Neural cell (in vitro differentiated cells): Measurements from ENCODE around the gene GTSF1L. TPM values are rescaled to one million over a fixed set of nuclear protein-coding genes. Genes with fewer than 3 reads are reported as not detected.

Source experiments
- H2AFZ ChIP-seq: fragments of 200-600, 300-800 bp; sonication (generic), shearing (Covaris generic); 2 replicates; pipeline ENCODE4 v1.6.0; 2014; ENCODE audit warnings: low read depth, mild to moderate bottlenecking, antibody characterized with exemption, low read length, moderate library complexity
- H3F3A ChIP-seq: fragments of 200-600 bp; shearing (Covaris generic); 2 replicates; pipeline ENCODE4 v1.6.1; 2016; ENCODE audit warnings: mild to moderate bottlenecking, moderate library complexity, mixed read lengths, antibody characterized with exemption, low read length; ENCODE audit not compliant: insufficient read depth, poor library complexity, severe bottlenecking
- H3K27ac ChIP-seq: fragments of 200-600, 300-800 bp; sonication (generic), shearing (Covaris generic); 2 replicates; pipeline ENCODE4 v1.5.1; 2014; ENCODE audit warnings: mild to moderate bottlenecking, low read length, moderate library complexity
- H3K27me3 ChIP-seq: fragments of 300-800, 200-600 bp; sonication (generic), shearing (Covaris generic); 2 replicates; pipeline ENCODE4 v1.6.0; 2014; ENCODE audit warnings: mild to moderate bottlenecking, low read depth, low read length, moderate library complexity; ENCODE audit not compliant: insufficient read depth
- H3K36me3 ChIP-seq: fragments of 300-800, 200-600 bp; sonication (generic), shearing (Covaris generic); 2 replicates; pipeline ENCODE4 v1.5.1; 2014; ENCODE audit warnings: mild to moderate bottlenecking, antibody characterized with exemption, low read length, moderate library complexity; ENCODE audit not compliant: insufficient read depth
- H3K4me2 ChIP-seq: fragments of 300-800, 200-600 bp; sonication (generic), shearing (Covaris generic); 2 replicates; pipeline ENCODE4 v1.6.0; 2014; ENCODE audit warnings: mild to moderate bottlenecking, low read length
- H3K4me3 ChIP-seq: fragments of 300-800, 200-600 bp; sonication (generic), shearing (Covaris generic); 2 replicates; pipeline ENCODE4 v1.5.1; 2014; ENCODE audit warnings: mild to moderate bottlenecking, low read length, moderate library complexity
- H3K79me2 ChIP-seq: fragments of 200-600 bp; shearing (Covaris generic); replicated peaks from 2 replicates; pipeline ENCODE4 v1.6.0; 2014; ENCODE audit warnings: mild to moderate bottlenecking, low read length, moderate library complexity; ENCODE audit not compliant: insufficient read depth
- H3K9ac ChIP-seq: fragments of 300-800, 200-600 bp; sonication (generic), shearing (Covaris generic); 2 replicates; pipeline ENCODE4 v1.6.1; 2016; ENCODE audit warnings: mild to moderate bottlenecking, low read length, mixed read lengths
- H3K9me2 ChIP-seq: fragments of 200-600 bp; shearing (Covaris generic); 2 replicates; pipeline ENCODE4 v1.6.1; 2016; ENCODE audit warnings: mild to moderate bottlenecking, low read length, mixed read lengths; ENCODE audit not compliant: insufficient read depth
- H3K9me3 ChIP-seq: fragments of 200-600, 300-800 bp; sonication (generic), shearing (Covaris generic); 2 replicates; pipeline ENCODE4 v1.6.1; 2016; ENCODE audit warnings: mild to moderate bottlenecking, mixed run types, low read length, moderate library complexity, mixed read lengths
- H4K20me1 ChIP-seq: fragments of 200-600 bp; shearing (Covaris generic); 2 replicates; pipeline ENCODE4 v1.6.1; 2016; ENCODE audit warnings: mild to moderate bottlenecking, mixed run types; ENCODE audit not compliant: insufficient read depth
- CTCF ChIP-seq: fragments of 450-650 bp; IDR thresholded peaks from 2 replicates; pipeline ENCODE4 v1.5.1; 2014; ENCODE audit warnings: antibody characterized with exemption, mild to moderate bottlenecking, moderate library complexity; ENCODE audit not compliant: poor library complexity, severe bottlenecking
- EP300 ChIP-seq: fragments of 450-650 bp; conservative IDR thresholded peaks from 2 replicates; pipeline ENCODE4 v1.6.1; 2014; ENCODE audit warnings: antibody characterized with exemption, mild to moderate bottlenecking, moderate library complexity; ENCODE audit not compliant: poor library complexity, severe bottlenecking
- EZH2 ChIP-seq: fragments of 200-600, 300-800 bp; shearing (Covaris generic), sonication (generic); IDR thresholded peaks from 2 replicates; pipeline ENCODE4 v1.6.1; 2014; ENCODE audit warnings: antibody characterized with exemption, low read length, borderline replicate concordance, mild to moderate bottlenecking; ENCODE audit not compliant: insufficient read depth, poor library complexity, severe bottlenecking
- MXI1 ChIP-seq: fragments of 450-650 bp; conservative IDR thresholded peaks from 2 replicates; pipeline ENCODE4 v1.6.1; 2014; ENCODE audit warnings: antibody characterized with exemption, mild to moderate bottlenecking; ENCODE audit not compliant: poor library complexity, severe bottlenecking
- POLR2AphosphoS5 ChIP-seq: IDR thresholded peaks from 2 replicates; pipeline ENCODE4 v1.6.1; 2012
- RAD21 ChIP-seq: fragments of 450-650 bp; conservative IDR thresholded peaks from 2 replicates; pipeline ENCODE4 v1.6.1; 2014; ENCODE audit warnings: antibody characterized with exemption, mild to moderate bottlenecking, moderate library complexity
- REST ChIP-seq: IDR thresholded peaks from 2 replicates; pipeline ENCODE4 v1.6.1; 2012; ENCODE audit warnings: borderline replicate concordance
- SMC3 ChIP-seq: fragments of 450-650 bp; conservative IDR thresholded peaks from 2 replicates; pipeline ENCODE4 v1.6.1; 2014; ENCODE audit warnings: antibody characterized with exemption, mild to moderate bottlenecking, moderate library complexity; ENCODE audit not compliant: poor library complexity
- TAF1 ChIP-seq: IDR thresholded peaks from 2 replicates; pipeline ENCODE4 v1.6.1; 2012; ENCODE audit warnings: low read depth
- polyA plus RNA-seq: library from polyadenylated mRNA; depleted of rRNA; stranded (reverse); fragments of >200 nt; gene quantifications from 2 replicates; pipeline ENCODE4 v1.2.3, GENCODE V29; 2014

Gene GTSF1L
- polyA plus RNA-seq, 1 donor from 2014 or later = not detected

- no peak overlapping the region for H3K9ac ChIP-seq
- no peaks in the 10 kb centered on the region for H3K36me3 ChIP-seq
- H2AFZ ChIP-seq = no peak overlapping the region
- H3K79me2 ChIP-seq = no peaks in the 10 kb centered on the region
- no peak overlapping the region for H3K27ac ChIP-seq
- H3K4me2 ChIP-seq = no peak overlapping the region
- TF ChIP-seq TAF1 = no peak
- TF ChIP-seq REST = no peak
- TF ChIP-seq EP300 = no peak
- TF ChIP-seq RAD21 = no peak
- no peak for TF ChIP-seq EZH2
- TF ChIP-seq POLR2AphosphoS5 = no peak
- H4K20me1 ChIP-seq = no peaks in the 10 kb centered on the region
- H3K9me3 ChIP-seq = no peaks in the 10 kb centered on the region
- H3K27me3 ChIP-seq = no peaks in the 10 kb centered on the region
- H3K4me3 ChIP-seq = no peak overlapping the region
- H3K9me2 ChIP-seq = no peaks in the 10 kb centered on the region
- no peaks in the 10 kb centered on the region for H3F3A ChIP-seq
Observed at GRCh38 chr20:43727980-43728590, 1.3 kb upstream of the GTSF1L start.

GRCh38 chr20:43726333-43726732 is 469 bp downstream of the GTSF1L start:
- H3K4me3 ChIP-seq = no peak overlapping the region
- no peaks in the 10 kb centered on the region for H3K79me2 ChIP-seq
- TF ChIP-seq EP300 (no peak), EZH2 (no peak), RAD21 (no peak)
- no peaks in the 10 kb centered on the region for H3F3A ChIP-seq
- H3K36me3 ChIP-seq = no peaks in the 10 kb centered on the region
- H3K9ac ChIP-seq = no peak overlapping the region
- no peak overlapping the region for H2AFZ ChIP-seq
- no peak overlapping the region for H3K27ac ChIP-seq
- H4K20me1 ChIP-seq = no peaks in the 10 kb centered on the region
- no peaks in the 10 kb centered on the region for H3K27me3 ChIP-seq
- H3K9me2 ChIP-seq = no peaks in the 10 kb centered on the region
- no peaks in the 10 kb centered on the region for H3K9me3 ChIP-seq
- H3K4me2 ChIP-seq = no peak overlapping the region

GRCh38 chr20:43725666-43726065 is 1.1 kb downstream of the GTSF1L start:
- Histone ChIP-seq H3K27ac (no peak overlapping the region), H3K9me3 (no peaks in the 10 kb centered on the region), H3K9ac (no peak overlapping the region), H3K4me2 (no peak overlapping the region), H3K27me3 (no peaks in the 10 kb centered on the region), H3F3A (no peaks in the 10 kb centered on the region), H3K9me2 (no peaks in the 10 kb centered on the region), H2AFZ (no peak overlapping the region), H3K4me3 (no peak overlapping the region), H4K20me1 (no peaks in the 10 kb centered on the region), H3K79me2 (no peaks in the 10 kb centered on the region), H3K36me3 (no peaks in the 10 kb centered on the region)
- no peak for TF ChIP-seq EZH2
- TF ChIP-seq EP300 = no peak
- TF ChIP-seq MXI1 = no peak
- no peak for TF ChIP-seq TAF1
- no peak for TF ChIP-seq RAD21
- no peak for TF ChIP-seq POLR2AphosphoS5
- TF ChIP-seq CTCF = no peak
- no peak for TF ChIP-seq REST
- TF ChIP-seq SMC3 = no peak
